GM19351 (cell line): ENCODE results near the gene TRAPPC4.
"Not testable (repeated sequence)": the region's sequence is repeated elsewhere in the genome, so short reads cannot be mapped to it uniquely, and the experiment has no call there.

ENCODE experiments used
- ATAC-seq: cut with Tn5 transposase; IDR thresholded peaks from one replicate; pipeline ENCODE4 v1.9.1; 2021; ENCODE audit warnings: mild to moderate bottlenecking, moderate library complexity; ENCODE audit not compliant: unreplicated experiment

The TRAPPC4 gene

DNA sequence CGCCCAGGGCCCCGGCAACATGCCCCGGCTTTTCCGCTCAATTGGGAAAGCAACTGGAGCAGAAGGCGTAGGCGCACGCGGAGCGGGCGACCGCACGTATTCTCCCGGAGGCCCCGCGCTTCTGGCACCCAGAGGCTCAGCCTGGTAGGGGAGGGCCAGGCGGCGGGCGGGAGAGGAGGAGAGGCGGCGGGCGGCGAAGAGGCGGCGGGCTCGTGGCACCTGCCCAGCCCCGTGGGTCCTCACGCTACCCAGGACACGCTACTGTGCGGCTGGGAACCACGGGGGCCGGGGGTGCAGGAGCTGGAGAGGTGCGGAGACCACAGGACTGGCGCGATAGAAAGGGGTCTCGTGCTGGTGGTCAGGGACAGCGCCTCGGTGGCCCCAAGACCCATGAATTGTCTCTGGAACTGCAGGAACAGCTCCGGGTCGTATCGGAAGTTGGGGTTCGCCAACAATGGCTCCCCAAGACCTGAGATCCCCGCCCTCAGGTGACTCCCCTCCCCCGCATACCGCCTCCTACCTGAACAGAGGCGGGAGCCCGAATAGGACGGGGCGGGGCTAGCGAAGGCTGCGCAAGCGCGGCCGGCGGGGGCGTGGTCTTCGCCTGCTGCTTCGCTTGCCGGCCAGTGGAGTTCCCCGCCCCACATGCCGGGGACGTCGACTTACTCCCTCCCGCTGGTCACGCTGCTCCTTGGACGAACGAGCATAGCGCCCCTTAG is 11.9 kb downstream of the TRAPPC4 start, which contains the start of gene SLC37A4:
Gene SLC37A4, minus strand, starts transcription at position 549 of the 719 bp plus-strand sequence.
- ATAC-seq: peak; percentile 89

DNA sequence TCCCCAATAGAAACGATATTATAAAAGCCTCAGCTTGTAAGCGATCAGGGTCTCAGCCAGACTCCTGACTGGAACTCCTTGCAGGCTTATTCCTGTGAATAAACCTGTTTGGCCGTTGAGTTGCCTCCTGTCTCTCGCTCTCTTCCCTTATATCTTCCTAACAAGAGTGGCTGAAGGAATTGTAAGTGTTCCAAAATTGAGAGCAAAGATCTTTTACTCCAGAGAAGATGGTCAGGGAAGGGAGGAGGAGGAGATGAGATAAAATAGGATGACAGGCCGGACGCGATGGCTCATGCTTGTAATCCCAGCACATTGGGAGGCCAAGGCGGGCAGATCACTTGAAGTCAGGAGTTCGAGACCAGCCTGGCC is 13.3 kb downstream of the TRAPPC4 start:
- no peak for ATAC-seq

- not testable (repeated sequence) for ATAC-seq
These were observed 14.9 kb downstream of the TRAPPC4 start for GRCh38 chr11:119033421-119033820.

DNA sequence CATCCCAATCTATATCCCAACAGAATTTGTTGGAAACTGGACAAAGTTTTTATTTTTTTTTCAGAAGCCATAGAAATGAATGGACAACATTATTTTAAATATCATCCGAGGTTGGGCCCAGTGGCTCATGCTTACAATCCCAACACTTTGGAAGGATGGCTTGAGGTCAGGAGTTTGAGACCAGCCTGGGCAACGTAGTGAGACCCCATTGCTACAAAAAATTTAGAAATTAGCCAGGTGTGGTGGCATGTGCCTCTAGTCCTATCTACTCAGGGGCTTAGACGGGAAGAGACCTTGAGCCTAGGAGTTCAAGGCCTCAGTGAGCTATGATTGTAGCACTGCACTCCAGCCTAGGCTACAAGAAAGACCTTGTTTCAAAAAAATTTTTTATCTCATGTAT is 16.2 kb downstream of the TRAPPC4 start:
- no peak for ATAC-seq

DNA sequence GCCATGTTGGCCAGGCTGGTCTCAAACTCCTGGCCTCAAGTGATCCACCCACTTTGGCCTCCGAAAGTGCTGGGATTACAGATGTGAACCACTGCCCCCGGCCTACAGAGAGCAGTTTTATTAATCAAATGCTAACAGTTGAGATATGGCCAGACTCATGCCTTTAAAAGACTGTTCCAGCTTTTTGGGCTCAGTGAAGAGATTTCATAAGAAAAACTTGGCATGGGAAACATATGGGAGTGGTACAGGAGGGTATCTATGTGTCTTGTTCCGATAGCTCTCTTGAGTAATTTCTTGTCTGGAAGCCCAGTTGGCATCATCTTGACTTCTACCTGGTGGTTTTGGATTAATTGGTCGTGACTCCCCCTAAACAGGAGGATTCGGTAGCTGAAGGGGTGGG is 20.3 kb downstream of the TRAPPC4 start:
- no peak for ATAC-seq

GRCh38 chr11:119039471-119039870 is 20.9 kb downstream of the TRAPPC4 start:
- not testable (repeated sequence) for ATAC-seq

- no peak for ATAC-seq
These were observed 23.4 kb downstream of the TRAPPC4 start for GRCh38 chr11:119041821-119042514.

DNA sequence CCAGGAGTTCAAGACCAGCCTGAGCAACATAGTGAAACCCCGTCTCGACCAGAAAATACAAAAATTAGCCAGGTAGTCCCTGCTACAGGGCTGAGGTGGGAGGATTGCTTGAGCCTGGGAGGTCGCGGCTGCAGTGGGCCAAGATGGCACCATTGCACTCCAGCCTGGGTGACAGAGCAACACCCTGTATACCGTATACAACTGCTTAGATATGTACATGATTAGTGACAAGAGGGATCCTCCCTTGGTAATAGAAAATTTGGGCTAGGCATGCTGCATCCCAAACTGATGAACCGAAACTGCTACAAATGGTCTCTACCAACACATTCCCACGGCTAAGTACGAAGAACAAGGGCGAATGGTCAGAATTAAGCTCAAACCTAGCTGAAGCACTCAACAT is 24.4 kb downstream of the TRAPPC4 start:
- no peak for ATAC-seq

DNA sequence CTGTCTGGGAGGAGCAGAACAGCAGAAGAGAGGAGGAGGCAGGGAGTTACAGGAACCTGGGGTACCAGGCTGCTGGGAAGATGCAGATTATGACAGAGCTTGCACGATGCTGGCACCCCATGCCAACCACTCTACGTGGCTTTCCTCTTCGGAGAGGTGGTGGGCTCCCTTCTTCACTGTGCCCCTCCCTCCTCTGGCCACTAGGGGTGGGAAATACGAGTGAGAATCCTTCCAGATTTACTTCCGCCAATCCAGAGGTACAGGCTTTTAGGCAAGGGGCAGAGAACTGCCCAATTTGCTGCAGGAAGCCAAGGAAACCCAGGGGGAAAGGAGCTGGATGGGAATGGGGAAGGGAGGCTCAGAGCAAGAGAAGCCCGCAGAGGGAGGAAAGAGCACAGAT is 26.1 kb downstream of the TRAPPC4 start:
- ATAC-seq: no peak

GRCh38 chr11:119046489-119046888 is 27.9 kb downstream of the TRAPPC4 start:
- no peak for ATAC-seq

DNA sequence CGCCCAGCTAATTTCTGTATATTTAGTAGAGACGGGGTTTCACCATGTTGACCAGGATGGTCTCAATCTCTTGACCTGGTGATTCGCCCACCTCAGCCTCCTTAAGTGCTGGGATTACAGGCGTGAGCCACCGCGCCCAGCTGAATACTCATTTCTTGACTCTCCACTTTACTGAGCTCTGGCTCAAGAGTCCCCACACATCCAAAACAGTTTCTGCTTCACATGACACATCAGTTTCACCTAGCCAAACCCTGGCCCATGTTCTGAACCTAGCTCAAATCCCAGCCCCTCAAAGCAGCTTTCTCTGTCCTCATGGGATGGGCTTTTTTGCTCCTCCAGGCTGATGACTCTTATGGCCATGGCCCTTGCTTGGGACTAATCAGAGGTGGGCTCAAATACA is 28.6 kb downstream of the TRAPPC4 start:
- ATAC-seq: no peak

GRCh38 chr11:119048644-119049043 is 30.1 kb downstream of the TRAPPC4 start:
- ATAC-seq: no peak

DNA sequence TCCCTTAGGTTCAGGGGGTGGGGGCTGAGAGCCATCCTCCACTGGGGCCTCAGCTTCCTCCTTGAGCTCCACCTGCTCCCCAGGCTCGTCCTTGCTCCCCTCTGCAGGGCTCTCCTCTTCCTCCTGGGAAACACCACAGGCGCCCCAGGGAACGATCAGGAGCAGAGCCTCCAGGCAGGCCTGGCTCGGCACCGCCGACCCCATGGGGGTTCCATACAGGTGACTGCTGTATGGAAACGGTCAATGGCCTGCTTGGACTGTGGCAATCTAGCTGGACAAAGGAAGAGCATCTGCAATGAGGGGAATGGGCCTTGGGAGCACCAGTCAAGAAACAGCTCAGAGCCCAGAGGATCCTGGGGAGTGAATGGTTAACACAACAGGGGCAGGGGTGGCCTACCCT is 30.5 kb downstream of the TRAPPC4 start:
- ATAC-seq: no peak

DNA sequence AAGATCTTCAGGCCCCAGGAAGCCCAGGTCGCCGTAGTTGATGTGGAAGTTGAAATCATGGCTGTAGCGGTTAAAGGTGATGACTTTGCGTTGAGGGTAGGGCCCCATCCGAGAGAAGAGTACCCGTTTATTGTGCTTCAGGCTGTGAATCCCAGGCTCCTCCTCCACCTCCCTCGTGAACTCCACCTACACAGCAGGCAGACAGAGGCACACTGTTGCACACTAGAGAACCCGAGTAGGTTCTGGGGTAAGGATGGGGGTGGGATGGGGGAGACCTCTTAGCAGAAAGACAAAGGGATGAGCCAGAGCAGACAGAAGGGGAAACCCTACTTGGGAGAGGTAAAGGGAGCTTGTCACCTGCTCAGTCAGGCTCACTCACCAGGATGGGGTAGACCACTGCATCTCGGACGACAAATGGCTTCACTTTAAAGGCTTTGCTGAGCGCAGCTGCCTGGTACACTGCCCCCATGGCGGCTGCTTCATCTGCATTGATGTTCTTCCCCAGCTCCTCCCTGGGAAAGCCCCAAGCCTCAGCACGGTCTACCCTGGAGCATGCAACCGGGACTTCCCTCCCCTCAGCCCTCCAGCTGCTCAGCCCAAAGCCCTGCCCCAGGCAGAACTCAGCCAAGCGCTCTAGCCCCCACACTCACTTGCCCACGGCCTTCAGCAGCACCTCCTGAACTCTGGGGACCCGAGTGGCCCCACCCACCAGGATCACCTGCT is 33.0 kb downstream of the TRAPPC4 start:
- no peak for ATAC-seq

DNA sequence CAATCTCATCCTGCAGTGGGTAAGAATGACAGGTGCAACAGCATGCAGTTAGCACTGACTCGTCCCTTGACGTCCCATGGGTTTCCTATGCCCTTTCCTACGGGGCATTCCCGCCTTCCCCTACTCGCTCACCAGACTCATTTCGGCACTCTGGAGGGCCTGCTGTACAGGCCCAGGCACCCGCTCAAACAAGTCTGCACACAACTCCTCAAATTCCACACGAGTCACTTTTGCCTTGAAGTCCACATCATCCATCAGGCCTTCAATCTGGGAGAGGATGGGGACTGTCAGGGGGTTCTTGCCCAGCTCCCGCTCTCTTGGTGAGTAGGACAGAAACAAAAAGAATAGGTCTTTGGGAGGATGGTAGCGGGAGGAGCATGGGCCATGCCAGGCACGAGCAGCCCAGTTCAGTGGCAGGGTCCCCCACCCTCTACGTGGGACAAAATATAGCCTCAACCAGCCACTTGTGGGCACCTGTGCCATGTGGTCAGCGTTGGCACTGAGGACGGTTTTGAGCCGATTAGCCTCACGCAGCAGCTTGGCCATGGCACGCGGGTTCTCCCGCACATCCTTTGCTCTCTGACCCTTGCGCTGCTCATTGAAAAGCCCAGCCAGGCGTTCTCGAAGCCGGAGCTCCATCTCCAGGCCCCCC is 33.7 kb downstream of the TRAPPC4 start:
- no peak for ATAC-seq

DNA sequence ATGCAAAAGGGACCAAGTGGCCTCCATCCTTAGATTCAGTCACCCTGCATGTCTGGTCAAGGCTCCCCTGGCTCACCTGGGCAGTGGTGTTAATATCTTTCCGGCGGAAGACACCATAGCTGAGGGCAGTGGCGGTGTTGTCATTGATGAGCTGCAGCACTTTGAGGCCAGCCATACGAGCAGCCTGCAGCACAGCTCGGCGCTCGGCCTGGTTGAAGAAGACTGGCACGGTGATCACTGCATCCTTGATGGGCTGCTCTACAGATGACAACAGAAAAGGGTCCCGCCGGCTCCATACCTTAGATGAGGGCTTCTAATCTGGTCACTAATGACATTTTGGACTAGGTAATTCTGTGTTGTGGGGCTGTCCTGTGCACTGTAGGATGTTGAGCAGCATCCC is 35.9 kb downstream of the TRAPPC4 start:
- no peak for ATAC-seq

- ATAC-seq: no peak
These were observed 37.3 kb downstream of the TRAPPC4 start for GRCh38 chr11:119055901-119056300.

GRCh38 chr11:119056421-119056999 is 37.9 kb downstream of the TRAPPC4 start:
- ATAC-seq: peak; percentile 20

DNA sequence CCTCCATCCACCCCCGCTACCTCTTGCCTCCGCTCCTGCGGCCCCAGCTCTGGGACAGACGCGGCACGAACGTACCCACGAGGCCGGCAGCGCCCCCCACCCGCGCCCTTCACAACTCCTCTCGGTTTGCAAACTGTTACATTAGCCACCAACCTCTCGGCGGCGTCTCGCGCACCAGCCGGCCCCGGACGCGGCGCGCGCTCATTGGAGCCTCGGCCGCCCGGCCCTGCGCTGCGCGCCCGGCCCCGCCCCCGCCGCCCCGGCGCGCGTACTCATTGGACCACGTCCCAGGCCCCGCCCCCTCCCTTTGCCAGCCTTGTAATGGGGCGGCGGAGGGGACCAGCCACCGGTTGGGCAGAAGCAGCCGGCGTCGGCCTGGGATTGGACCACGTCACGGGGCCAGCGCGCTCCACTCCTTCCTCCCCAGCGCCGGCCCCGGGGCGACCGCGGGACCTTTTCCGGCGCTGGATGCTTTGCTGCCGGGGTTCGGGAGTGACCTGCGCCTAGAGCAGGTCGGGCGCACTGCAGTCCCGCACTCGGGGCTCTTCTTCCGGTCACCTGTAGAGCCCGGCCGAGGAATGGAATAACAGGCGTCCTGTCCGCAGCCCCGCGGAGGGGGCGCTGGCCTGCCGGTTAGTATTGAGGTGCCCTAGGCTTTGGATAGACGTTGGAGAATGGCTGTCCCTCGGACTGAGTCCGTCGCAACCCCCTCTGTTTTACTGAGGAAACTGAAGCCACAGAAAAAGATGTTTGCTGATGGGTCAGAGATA is 38.6 kb downstream of the TRAPPC4 start, which contains the start of gene HYOU1:
Gene HYOU1, minus strand, starts transcription at position 206 of the 770 bp plus-strand sequence. CDS start 1,045 bp downstream, outside the sequence.
- peak; percentile 87 for ATAC-seq

DNA sequence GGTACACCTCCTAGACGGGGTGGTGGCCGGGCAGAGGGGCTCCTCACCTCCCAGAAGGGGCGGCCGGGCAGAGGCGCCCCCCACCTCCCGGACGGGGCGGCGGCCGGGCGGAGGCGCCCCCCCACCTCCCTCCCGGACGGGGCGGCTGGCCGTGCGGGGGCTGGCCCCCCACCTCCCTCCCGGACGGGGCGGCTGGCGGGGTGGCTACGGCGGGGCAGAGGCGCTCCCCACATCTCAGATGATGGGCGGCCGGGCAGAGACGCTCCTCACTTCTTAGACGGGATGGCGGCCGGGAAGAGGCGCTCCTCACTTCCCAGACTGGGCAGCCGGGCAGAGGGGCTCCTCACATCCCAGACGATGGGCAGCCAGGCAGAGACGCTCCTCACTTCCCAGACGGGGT is 40.6 kb downstream of the TRAPPC4 start:
- not testable (repeated sequence) for ATAC-seq
